GM06990 (cell line): ENCODE measurements around the gene PYGM.

ENCODE experiments used
- DNase-seq: peaks from one replicate; pipeline ENCODE4 v3.0.0-alpha.2; 2011; ENCODE audit not compliant: insufficient read length; ENCODE audit errors: extremely low read depth
- H3K27me3 ChIP-seq: replicated peaks from 2 replicates; pipeline ENCODE4 v1.6.0; 2011; ENCODE audit warnings: low read length; ENCODE audit not compliant: control insufficient read depth, insufficient read depth
- H3K36me3 ChIP-seq: 2 replicates; pipeline ENCODE4 v1.5.1; 2011; ENCODE audit warnings: low read length; ENCODE audit not compliant: control insufficient read depth, insufficient read depth
- H3K4me3 ChIP-seq: replicated peaks from 2 replicates; pipeline ENCODE4 v1.5.1; 2011; ENCODE audit warnings: low read depth, mild to moderate bottlenecking, control low read depth, low read length
- CTCF ChIP-seq: IDR thresholded peaks from 2 replicates; pipeline ENCODE4 v1.5.1; 2011; ENCODE audit warnings: low read length, control low read depth, mild to moderate bottlenecking, inconsistent platforms; ENCODE audit not compliant: insufficient read depth, poor library complexity, severe bottlenecking

Gene PYGM

GRCh38 chr11:64745189-64745520 lies 14.6 kb downstream of the PYGM start:
- Histone ChIP-seq H3K36me3 (no peaks in the 10 kb centered on the region), H3K4me3 (peak overlapping the region; percentile 48), H3K27me3 (peaks cover 4% of the 10 kb centered on the region)
- no peak for TF ChIP-seq CTCF
- peak; percentile 76 for DNase-seq

- TF ChIP-seq CTCF, result no peak
- no peak for DNase-seq
- H3K36me3 ChIP-seq, result no peaks in the 10 kb centered on the region
- peaks cover 4% of the 10 kb centered on the region for H3K27me3 ChIP-seq
- peak overlapping the region; percentile 48 for H3K4me3 ChIP-seq
These were observed 15.1 kb downstream of the PYGM start for GRCh38 chr11:64744544-64745188.

GRCh38 chr11:64743591-64744543 lies 15.9 kb downstream of the PYGM start, which contains the start of gene RASGRP2:
Gene RASGRP2, minus strand, starts transcription at chr11:64744142. Its CDS starts 1,276 bp downstream, at chr11:64742866.
- Histone ChIP-seq H3K27me3 (peaks cover 4% of the 10 kb centered on the region), H3K4me3 (peak within 1 kb of the TSS; percentile 48), H3K36me3 (no peaks in the 10 kb centered on the region)
- peak; percentile 64 for DNase-seq
- peak; percentile 80 for TF ChIP-seq CTCF

- Histone ChIP-seq H3K36me3 (no peaks in the 10 kb centered on the region), H3K4me3 (peak overlapping the region; percentile 55), H3K27me3 (peaks cover 4% of the 10 kb centered on the region)
- peak; percentile 78 for TF ChIP-seq CTCF
- DNase-seq, result peak; percentile 71
These were observed 16.7 kb downstream of the PYGM start for GRCh38 chr11:64742889-64743590.

GRCh38 chr11:64742087-64742888 lies 17.5 kb downstream of the PYGM start:
- H3K27me3 ChIP-seq, result peaks cover 4% of the 10 kb centered on the region
- TF ChIP-seq CTCF, result no peak
- peak; percentile 48 for DNase-seq
- H3K36me3 ChIP-seq, result no peaks in the 10 kb centered on the region
- H3K4me3 ChIP-seq, result peak overlapping the region; percentile 55
